Measurements from ENCODE around the gene CEACAM18. TPM values are rescaled to one million over a fixed set of nuclear protein-coding genes. Genes with fewer than 3 reads are reported as not detected.
A peak's percentile ranks its signal among the peaks of the same experiment; 100 is the strongest.

The CEACAM18 gene
- total RNA-seq (not detected), polyA plus RNA-seq (ENCODE audit: insufficient read length in 6 of 6) (not detected)
- long read RNA-seq, donor 1, result 0 reads
- long read RNA-seq, donor 2, result 0 reads
- long read RNA-seq, donor 3, result 0 reads
- long read RNA-seq, donor 4, result 0 reads
- long read RNA-seq, donor 5, result 0 reads
- long read RNA-seq, donor 6, result 0 reads
- long read RNA-seq, donor 7, result 0 reads
- long read RNA-seq, donor 8, result 0 reads
- long read RNA-seq, donor 9, result 0 reads
- long read RNA-seq, donor 10, result 0 reads
- long read RNA-seq, donor 11, result 0 reads
- long read RNA-seq, donor 12, result 0 reads

GRCh38 chr19:51478381-51479234 lies at the start of gene CEACAM18:
Gene CEACAM18, plus strand, starts transcription at chr19:51478539.
- Histone ChIP-seq H3K4me1 (no peaks in the 10 kb centered on the region), H3K9me3 (no peaks in the 10 kb centered on the region), H3K27me3 (peaks cover 0 to 72% of the 10 kb centered on the region in 2 donors), H3K4me3 (no peak within 1 kb of the TSS), H3K36me3 (no peaks in the 10 kb centered on the region), H3K27ac (no peak within 1 kb of the TSS)
- ATAC-seq (no peak), DNase-seq (no peak)
- intact Hi-C loops (cut with DNase I), result loop anchor here in 1 of 2 donors (10.0 kb wide), 1 partner anchor 176 kb away; no protein-coding TSS in a partner anchor
- TF ChIP-seq CTCF (IDR thresholded peaks at IDR 0.05), result no peak

- Histone ChIP-seq H3K27ac (peak overlapping the region in 1 of 2 donors; percentile 88), H3K4me1 (peaks cover 0 to 60% of the 10 kb centered on the region in 2 donors), H3K36me3 (no peaks in the 10 kb centered on the region), H3K9me3 (no peaks in the 10 kb centered on the region), H3K4me3 (no peak overlapping the region), H3K27me3 (peaks cover 0 to 19% of the 10 kb centered on the region in 2 donors)
- intact Hi-C loops (cut with DNase I), result no loop called here
- no peak for TF ChIP-seq CTCF (IDR thresholded peaks at IDR 0.05)
- DNase-seq, result no peak
- ATAC-seq, result no peak
Observed at GRCh38 chr19:51430221-51430620, 48.1 kb upstream of the CEACAM18 start.

- intact Hi-C loops (cut with DNase I), result no loop called here
- H3K4me3 ChIP-seq, result no peak overlapping the region
- peak overlapping the region in 1 of 2 donors; percentile 88 for H3K27ac ChIP-seq
- no peak for TF ChIP-seq CTCF (IDR thresholded peaks at IDR 0.05)
- ATAC-seq (peak; percentile 25), DNase-seq (no peak)
- no peaks in the 10 kb centered on the region for H3K9me3 ChIP-seq
- peaks cover 0 to 18% of the 10 kb centered on the region in 2 donors for H3K27me3 ChIP-seq
- peaks cover 0 to 60% of the 10 kb centered on the region in 2 donors for H3K4me1 ChIP-seq
- H3K36me3 ChIP-seq, result no peaks in the 10 kb centered on the region
Observed at GRCh38 chr19:51431124-51431523, 47.2 kb upstream of the CEACAM18 start.

GRCh38 chr19:51433043-51433442 lies 45.3 kb upstream of the CEACAM18 start:
- ATAC-seq (no peak), DNase-seq (no peak)
- peaks cover 0 to 53% of the 10 kb centered on the region in 2 donors for H3K4me1 ChIP-seq
- H3K9me3 ChIP-seq, result no peaks in the 10 kb centered on the region
- H3K27ac ChIP-seq, result peak overlapping the region in 1 of 2 donors; percentile 67
- H3K4me3 ChIP-seq, result no peak overlapping the region
- no peak for TF ChIP-seq CTCF (IDR thresholded peaks at IDR 0.05)
- H3K27me3 ChIP-seq, result peaks cover 0 to 25% of the 10 kb centered on the region in 2 donors
- no peaks in the 10 kb centered on the region for H3K36me3 ChIP-seq
- intact Hi-C loops (cut with DNase I), result no loop called here

GRCh38 chr19:51434456-51434855 lies 43.9 kb upstream of the CEACAM18 start:
- no peak for TF ChIP-seq CTCF (IDR thresholded peaks at IDR 0.05)
- DNase-seq (no peak), ATAC-seq (peak; percentile 40)
- intact Hi-C loops (cut with DNase I), result no loop called here
- H3K27me3 ChIP-seq, result peaks cover 0 to 39% of the 10 kb centered on the region in 2 donors
- no peaks in the 10 kb centered on the region for H3K9me3 ChIP-seq
- no peak overlapping the region for H3K4me3 ChIP-seq
- H3K4me1 ChIP-seq, result peaks cover 0 to 56% of the 10 kb centered on the region in 2 donors
- H3K27ac ChIP-seq, result peak overlapping the region in 1 of 2 donors; percentile 67
- no peaks in the 10 kb centered on the region for H3K36me3 ChIP-seq

Data from left lung (tissue), 14 donors.